HEK293 (cell line): Measurements from ENCODE around the gene CD96.
A peak's percentile ranks its signal among the peaks of the same experiment; 100 is the strongest.

ENCODE experiments used
- CTCF ChIA-PET: fragments of 350-600 bp; formaldehyde crosslinking; extraction: SDS; loops from one replicate; lab custom pipeline; 2021; ENCODE audit warnings: antibody characterized with exemption; lab: Yijun Ruan, JAX
- POLR2A ChIA-PET: fragments of 300-600 bp; formaldehyde crosslinking; extraction: SDS; loops from one replicate; lab custom pipeline; 2020; ENCODE audit warnings: antibody characterized with exemption, inconsistent platforms; lab: Yijun Ruan, JAX
- H3K27ac ChIP-seq: fragments of 200-500 bp; sonication (Bioruptor generic); 2 replicates; pipeline ENCODE4 v1.5.1; 2014; ENCODE audit warnings: low read depth, low read length, control low read depth, inconsistent platforms; ENCODE audit errors: extremely low read depth
- H3K36me3 ChIP-seq, 2 experiments: fragments of 200-500 bp in 1 of 2; sonication (Bioruptor generic) in 1 of 2; 1 replicate in 1 of 2; 2 replicates in 1 of 2; pipeline ENCODE4 v1.5.1; 2014 to 2017; ENCODE audit warnings: inconsistent platforms in 2 of 2, low read length in 2 of 2; ENCODE audit not compliant: control insufficient read depth in 2 of 2, insufficient read depth in 1 of 2
- H3K4me1 ChIP-seq: fragments of 200-500 bp; sonication (Bioruptor generic); 2 replicates; pipeline ENCODE4 v1.5.1; 2014; ENCODE audit warnings: mild to moderate bottlenecking, low read length, inconsistent platforms; ENCODE audit not compliant: control insufficient read depth, insufficient read depth
- H3K4me3 ChIP-seq: 2 replicates; pipeline ENCODE4 v1.5.1; 2011; ENCODE audit warnings: low read depth, mild to moderate bottlenecking, control low read depth, low read length, moderate library complexity
- H3K9me3 ChIP-seq: fragments of 200-500 bp; sonication (Bioruptor generic); 2 replicates; pipeline ENCODE4 v1.5.1; 2014; ENCODE audit warnings: low read depth, low read length, inconsistent platforms; ENCODE audit not compliant: control insufficient read depth, insufficient read depth
- BCL11A ChIP-seq: fragments of 450-650 bp; formaldehyde crosslinking; IDR thresholded peaks from 2 replicates; pipeline ENCODE4 v1.5.1; 2016; ENCODE audit warnings: low read depth, missing biosample characterization, missing genetic modification characterization
- EGR2 ChIP-seq: fragments of 450-650 bp; formaldehyde crosslinking; IDR thresholded peaks from 2 replicates; pipeline ENCODE4 v1.5.1; 2016; ENCODE audit warnings: low read depth, missing biosample characterization, missing genetic modification characterization
- KLF8 ChIP-seq: fragments of 450-650 bp; formaldehyde crosslinking; IDR thresholded peaks from 2 replicates; pipeline ENCODE4 v1.5.1; 2016; ENCODE audit warnings: missing biosample characterization, missing genetic modification characterization
- MYNN ChIP-seq: fragments of 450-650 bp; formaldehyde crosslinking; IDR thresholded peaks from 2 replicates; pipeline ENCODE4 v1.5.1; 2016; ENCODE audit warnings: missing biosample characterization, missing genetic modification characterization, borderline replicate concordance
- PRDM1 ChIP-seq: fragments of 450-650 bp; formaldehyde crosslinking; IDR thresholded peaks from 2 replicates; pipeline ENCODE4; 2016; ENCODE audit warnings: missing biosample characterization, missing genetic modification characterization
- SCRT1 ChIP-seq: fragments of 450-650 bp; formaldehyde crosslinking; IDR thresholded peaks from 2 replicates; pipeline ENCODE4 v1.5.1; 2016; ENCODE audit warnings: missing biosample characterization, missing genetic modification characterization, borderline replicate concordance
- SCRT2 ChIP-seq: fragments of 450-650 bp; formaldehyde crosslinking; IDR thresholded peaks from 2 replicates; pipeline ENCODE4 v1.5.1; 2016; ENCODE audit warnings: missing biosample characterization, missing genetic modification characterization
- ZFHX2 ChIP-seq: fragments of 450-650 bp; formaldehyde crosslinking; conservative IDR thresholded peaks from 2 replicates; pipeline ENCODE4 v1.5.1; 2016; ENCODE audit warnings: missing biosample characterization, missing genetic modification characterization
- ZFP3 ChIP-seq: fragments of 450-650 bp; formaldehyde crosslinking; IDR thresholded peaks from 2 replicates; pipeline ENCODE4 v1.5.1; 2016; ENCODE audit warnings: low read depth, missing biosample characterization, missing genetic modification characterization
- ZFP41 ChIP-seq: fragments of 450-650 bp; formaldehyde crosslinking; IDR thresholded peaks from 2 replicates; pipeline ENCODE4 v1.5.1; 2016; ENCODE audit warnings: missing biosample characterization, missing genetic modification characterization, borderline replicate concordance
- ZNF133 ChIP-seq: fragments of 450-650 bp; formaldehyde crosslinking; IDR thresholded peaks from 2 replicates; pipeline ENCODE4 v1.5.1; 2016; ENCODE audit warnings: missing biosample characterization, missing genetic modification characterization
- ZNF530 ChIP-seq: fragments of 450-650 bp; formaldehyde crosslinking; IDR thresholded peaks from 2 replicates; pipeline ENCODE4 v1.5.1; 2016; ENCODE audit warnings: low read depth, missing biosample characterization, missing genetic modification characterization
- ZNF654 ChIP-seq: fragments of 450-650 bp; formaldehyde crosslinking; IDR thresholded peaks from 2 replicates; pipeline ENCODE4 v1.5.1; 2016; ENCODE audit warnings: low read depth, missing biosample characterization, missing genetic modification characterization
- TF ChIP-seq, protein P1 (sequence below): fragments of 450-650 bp; formaldehyde crosslinking; conservative IDR thresholded peaks from 2 replicates; pipeline ENCODE4 v1.5.1; 2016; ENCODE audit warnings: low read depth, missing biosample characterization, missing genetic modification characterization
- TF ChIP-seq, protein P2 (sequence below): fragments of 450-650 bp; formaldehyde crosslinking; optimal IDR thresholded peaks from 2 replicates; pipeline ENCODE3; 2016; ENCODE audit warnings: missing biosample characterization, mild to moderate bottlenecking, missing genetic modification characterization
- TF ChIP-seq, protein P3 (sequence below): fragments of 450-650 bp; formaldehyde crosslinking; IDR thresholded peaks from 2 replicates; pipeline ENCODE4 v1.5.1; 2016; ENCODE audit warnings: missing biosample characterization, missing genetic modification characterization

CD96 gene

DNA sequence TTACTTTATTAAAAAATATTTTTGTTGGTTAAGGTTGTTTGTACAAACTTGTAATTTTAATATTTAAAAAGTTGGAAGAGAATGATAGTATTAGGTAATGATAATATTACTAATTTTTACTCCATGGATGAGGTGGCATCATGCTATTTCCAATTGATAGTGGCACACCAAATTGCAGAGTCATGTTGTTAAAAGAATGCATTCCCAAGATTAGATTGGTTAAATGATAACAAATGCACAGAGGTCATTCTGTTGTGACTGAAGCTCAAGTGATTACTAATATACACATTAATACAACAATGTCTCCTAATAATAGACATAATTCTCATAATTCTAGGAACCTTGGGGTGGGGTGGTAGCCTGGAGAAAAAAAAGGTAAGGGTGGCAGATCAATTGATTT, 126.3 kb downstream of the CD96 start (continued):
- no peak for TF ChIP-seq MYNN
- TF ChIP-seq, all 188 proteins: peak for 0

DNA sequence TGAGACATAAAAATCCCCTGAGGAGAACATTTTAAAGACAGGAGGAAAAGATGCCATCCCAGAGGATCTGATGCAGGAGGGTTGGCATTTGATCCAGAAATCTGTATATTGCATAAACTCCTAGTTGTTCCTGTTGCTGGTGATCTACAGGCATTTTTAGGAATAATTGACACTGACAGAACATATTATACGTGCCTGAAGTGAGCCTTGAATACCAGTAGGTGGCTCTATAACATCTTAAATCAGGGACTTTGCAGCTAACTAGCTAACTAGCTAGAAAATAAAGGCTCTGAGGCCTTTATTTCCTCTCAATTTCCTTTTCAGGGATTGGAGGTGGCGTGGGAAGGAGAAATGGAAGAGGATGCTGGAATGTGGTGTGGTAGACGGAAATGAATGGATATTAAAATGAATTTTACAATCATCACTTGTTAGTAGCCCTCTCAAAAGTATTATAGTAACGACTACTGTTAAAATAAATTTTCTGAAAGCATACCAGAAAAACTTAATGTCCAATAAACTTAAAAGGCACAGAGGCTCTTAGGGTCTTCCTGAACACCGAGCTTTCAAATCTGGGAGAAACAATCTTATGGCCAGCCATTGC, 127.0 kb downstream of the CD96 start:
- Histone ChIP-seq H3K4me3 (no peak overlapping the region), H3K27ac (no peak overlapping the region), H3K4me1 (peaks cover 4% of the 10 kb centered on the region; the same call in 1 of the 2 replicates), H3K36me3 (no peaks in the 10 kb centered on the region), H3K9me3 (no peaks in the 10 kb centered on the region)
- ChIA-PET POLR2A (interaction anchor here (1.0 kb wide), 1 partner anchor 310 kb away, joined by 3 read pairs; the partner anchor contains the start of gene ABHD10), CTCF (interaction anchor here (0.5 to 2.7 kb wide), 21 partner anchors 12 to 862 kb away, joined by 3 to 14 read pairs (median 4); partner anchors contain the start of gene ABHD10)
- TF ChIP-seq ZFP3 (no peak), SCRT1 (tag by site-specific recombination) (0 out of 2 replicates have a peak, but pooled peaks have one; percentile 44), KLF8 (no peak), ZNF654 (peak; percentile 91), SCRT2 (tag by site-specific recombination) (peak; percentile 86), ZFP41 (tag by site-specific recombination) (no peak), ZNF530 (tag by site-specific recombination) (no peak), BCL11A (tag by site-specific recombination) (no peak), ZNF133 (tag by site-specific recombination) (no peak), ZFHX2 (tag by site-specific recombination) (peak; percentile 29; the same call in 1 of the 2 replicates), PRDM1 (tag by site-specific recombination) (no peak), EGR2 (tag by site-specific recombination) (peak; percentile 19; the same call in 1 of the 2 replicates)
- TF ChIP-seq, protein P1, sequence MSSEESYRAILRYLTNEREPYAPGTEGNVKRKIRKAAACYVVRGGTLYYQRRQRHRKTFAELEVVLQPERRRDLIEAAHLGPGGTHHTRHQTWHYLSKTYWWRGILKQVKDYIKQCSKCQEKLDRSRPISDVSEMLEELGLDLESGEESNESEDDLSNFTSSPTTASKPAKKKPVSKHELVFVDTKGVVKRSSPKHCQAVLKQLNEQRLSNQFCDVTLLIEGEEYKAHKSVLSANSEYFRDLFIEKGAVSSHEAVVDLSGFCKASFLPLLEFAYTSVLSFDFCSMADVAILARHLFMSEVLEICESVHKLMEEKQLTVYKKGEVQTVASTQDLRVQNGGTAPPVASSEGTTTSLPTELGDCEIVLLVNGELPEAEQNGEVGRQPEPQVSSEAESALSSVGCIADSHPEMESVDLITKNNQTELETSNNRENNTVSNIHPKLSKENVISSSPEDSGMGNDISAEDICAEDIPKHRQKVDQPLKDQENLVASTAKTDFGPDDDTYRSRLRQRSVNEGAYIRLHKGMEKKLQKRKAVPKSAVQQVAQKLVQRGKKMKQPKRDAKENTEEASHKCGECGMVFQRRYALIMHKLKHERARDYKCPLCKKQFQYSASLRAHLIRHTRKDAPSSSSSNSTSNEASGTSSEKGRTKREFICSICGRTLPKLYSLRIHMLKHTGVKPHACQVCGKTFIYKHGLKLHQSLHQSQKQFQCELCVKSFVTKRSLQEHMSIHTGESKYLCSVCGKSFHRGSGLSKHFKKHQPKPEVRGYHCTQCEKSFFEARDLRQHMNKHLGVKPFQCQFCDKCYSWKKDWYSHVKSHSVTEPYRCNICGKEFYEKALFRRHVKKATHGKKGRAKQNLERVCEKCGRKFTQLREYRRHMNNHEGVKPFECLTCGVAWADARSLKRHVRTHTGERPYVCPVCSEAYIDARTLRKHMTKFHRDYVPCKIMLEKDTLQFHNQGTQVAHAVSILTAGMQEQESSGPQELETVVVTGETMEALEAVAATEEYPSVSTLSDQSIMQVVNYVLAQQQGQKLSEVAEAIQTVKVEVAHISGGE = no peak
- TF ChIP-seq, protein P2, sequence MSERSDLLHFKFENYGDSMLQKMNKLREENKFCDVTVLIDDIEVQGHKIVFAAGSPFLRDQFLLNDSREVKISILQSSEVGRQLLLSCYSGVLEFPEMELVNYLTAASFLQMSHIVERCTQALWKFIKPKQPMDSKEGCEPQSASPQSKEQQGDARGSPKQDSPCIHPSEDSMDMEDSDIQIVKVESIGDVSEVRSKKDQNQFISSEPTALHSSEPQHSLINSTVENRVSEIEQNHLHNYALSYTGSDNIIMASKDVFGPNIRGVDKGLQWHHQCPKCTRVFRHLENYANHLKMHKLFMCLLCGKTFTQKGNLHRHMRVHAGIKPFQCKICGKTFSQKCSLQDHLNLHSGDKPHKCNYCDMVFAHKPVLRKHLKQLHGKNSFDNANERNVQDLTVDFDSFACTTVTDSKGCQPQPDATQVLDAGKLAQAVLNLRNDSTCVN (tag by site-specific recombination) = no peak
- TF ChIP-seq, protein P3, sequence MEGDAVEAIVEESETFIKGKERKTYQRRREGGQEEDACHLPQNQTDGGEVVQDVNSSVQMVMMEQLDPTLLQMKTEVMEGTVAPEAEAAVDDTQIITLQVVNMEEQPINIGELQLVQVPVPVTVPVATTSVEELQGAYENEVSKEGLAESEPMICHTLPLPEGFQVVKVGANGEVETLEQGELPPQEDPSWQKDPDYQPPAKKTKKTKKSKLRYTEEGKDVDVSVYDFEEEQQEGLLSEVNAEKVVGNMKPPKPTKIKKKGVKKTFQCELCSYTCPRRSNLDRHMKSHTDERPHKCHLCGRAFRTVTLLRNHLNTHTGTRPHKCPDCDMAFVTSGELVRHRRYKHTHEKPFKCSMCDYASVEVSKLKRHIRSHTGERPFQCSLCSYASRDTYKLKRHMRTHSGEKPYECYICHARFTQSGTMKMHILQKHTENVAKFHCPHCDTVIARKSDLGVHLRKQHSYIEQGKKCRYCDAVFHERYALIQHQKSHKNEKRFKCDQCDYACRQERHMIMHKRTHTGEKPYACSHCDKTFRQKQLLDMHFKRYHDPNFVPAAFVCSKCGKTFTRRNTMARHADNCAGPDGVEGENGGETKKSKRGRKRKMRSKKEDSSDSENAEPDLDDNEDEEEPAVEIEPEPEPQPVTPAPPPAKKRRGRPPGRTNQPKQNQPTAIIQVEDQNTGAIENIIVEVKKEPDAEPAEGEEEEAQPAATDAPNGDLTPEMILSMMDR (tag by site-specific recombination) = 0 out of 2 replicates have a peak, but pooled peaks have one; percentile 36
